ENCODE measurements around the gene ADH4.
"Not testable (repeated sequence)": the region's sequence is repeated elsewhere in the genome, so short reads cannot be mapped to it uniquely, and the experiment has no call there.

The ADH4 gene

GRCh38 chr4:99144070-99144469 lies at the start of gene ADH4:
ADH4 (minus strand) TSS chr4:99144297; CDS start chr4:99144222, 75 bp downstream.
- no peak for DNase-seq

- DNase-seq, result no peak
Measured at GRCh38 chr4:99190336-99190735, 46.2 kb upstream of the ADH4 start.

- not testable (repeated sequence) for DNase-seq
Measured at GRCh38 chr4:99189900-99190299, 45.8 kb upstream of the ADH4 start.

- DNase-seq, result no peak
Measured at GRCh38 chr4:99186029-99186428, 41.9 kb upstream of the ADH4 start.

GRCh38 chr4:99185581-99185980 lies 41.5 kb upstream of the ADH4 start:
- no peak for DNase-seq

- no peak for DNase-seq
Measured at GRCh38 chr4:99180382-99181070, 36.4 kb upstream of the ADH4 start.

- no peak for DNase-seq
Measured at GRCh38 chr4:99179626-99180025, 35.5 kb upstream of the ADH4 start.

- no peak for DNase-seq
Measured at GRCh38 chr4:99179178-99179577, 35.1 kb upstream of the ADH4 start.

GRCh38 chr4:99166544-99166943 lies 22.4 kb upstream of the ADH4 start:
- DNase-seq, result no peak

GRCh38 chr4:99165978-99166377 lies 21.9 kb upstream of the ADH4 start:
- no peak for DNase-seq

GRCh38 chr4:99161373-99162099 lies 17.4 kb upstream of the ADH4 start:
- DNase-seq, result no peak

GRCh38 chr4:99159699-99160098 lies 15.6 kb upstream of the ADH4 start:
- DNase-seq, result no peak

- DNase-seq, result no peak
Measured at GRCh38 chr4:99157478-99157935, 13.4 kb upstream of the ADH4 start.

- DNase-seq, result no peak
Measured at GRCh38 chr4:99156992-99157391, 12.9 kb upstream of the ADH4 start.

GRCh38 chr4:99154658-99155342 lies 10.7 kb upstream of the ADH4 start:
- DNase-seq, result no peak

GRCh38 chr4:99151995-99152394 lies 7.9 kb upstream of the ADH4 start:
- DNase-seq, result no peak

GRCh38 chr4:99151452-99151851 lies 7.4 kb upstream of the ADH4 start:
- no peak for DNase-seq

GRCh38 chr4:99149426-99150019 lies 5.4 kb upstream of the ADH4 start:
- no peak for DNase-seq

- no peak for DNase-seq
Measured at GRCh38 chr4:99148550-99148949, 4.5 kb upstream of the ADH4 start.

GRCh38 chr4:99144587-99144986 lies 490 bp upstream of the ADH4 start:
- DNase-seq, result no peak

- DNase-seq, result no peak
Measured at GRCh38 chr4:99136329-99136728, 7.8 kb downstream of the ADH4 start.

- no peak for DNase-seq
Measured at GRCh38 chr4:99135541-99136162, 8.4 kb downstream of the ADH4 start.

GRCh38 chr4:99134586-99134985 lies 9.5 kb downstream of the ADH4 start:
- DNase-seq, result no peak
